OCI-LY7 (cell line): ENCODE measurements around the gene ANKRD11. TPM values are rescaled to one million over a fixed set of nuclear protein-coding genes. Genes with fewer than 3 reads are reported as not detected.

Experiments used
- BruUV-seq: library from RNA; stranded (reverse); fragments of 400-500 nt; replicated peaks from 2 replicates; lab custom pipeline; 2021; lab: Mats Ljungman, UMichigan
- CTCF ChIA-PET: fragments of 300-600 bp; sonication (Branson Sonifier 250); formaldehyde crosslinking; loops from one replicate; lab custom pipeline; 2022; ENCODE audit warnings: antibody characterized with exemption; ENCODE audit not compliant: unreplicated experiment; lab: Charles Lee
- POLR2A ChIA-PET: fragments of 300-600 bp; sonication (Branson Sonifier 250); formaldehyde crosslinking; loops from one replicate; lab custom pipeline; 2022; ENCODE audit warnings: antibody characterized with exemption; lab: Charles Lee
- DNase-seq: peaks from one replicate; pipeline ENCODE4 v3.0.0-alpha.2; 2015; ENCODE audit warnings: low spot score
- H2AFZ ChIP-seq: fragments of 200-600 bp; sonication (generic), shearing (Covaris generic); 2 replicates; pipeline ENCODE4 v1.6.1; 2014; ENCODE audit warnings: mild to moderate bottlenecking, antibody characterized with exemption, low read length, moderate library complexity
- H3K27ac ChIP-seq: fragments of 200-600 bp; sonication (generic); 2 replicates; pipeline ENCODE4 v1.5.1; 2014; ENCODE audit warnings: mixed run types, low read depth, mild to moderate bottlenecking, moderate library complexity, low read length, inconsistent platforms; ENCODE audit not compliant: poor library complexity, severe bottlenecking
- H3K36me3 ChIP-seq: fragments of 200-600 bp; sonication (generic); 2 replicates; pipeline ENCODE4 v1.6.1; 2014; ENCODE audit warnings: mild to moderate bottlenecking, antibody characterized with exemption, low read length, moderate library complexity, mixed read lengths; ENCODE audit not compliant: insufficient read depth
- H3K4me1 ChIP-seq: fragments of 200-600 bp; sonication (generic); 2 replicates; pipeline ENCODE4 v1.5.1; 2014; ENCODE audit warnings: mild to moderate bottlenecking, low read length; ENCODE audit not compliant: insufficient read depth, poor library complexity, severe bottlenecking
- H3K4me2 ChIP-seq: fragments of 200-600 bp; sonication (generic); 2 replicates; pipeline ENCODE4 v1.6.1; 2014; ENCODE audit warnings: mild to moderate bottlenecking, low read length
- H3K4me3 ChIP-seq: fragments of 200-600 bp; sonication (generic); 2 replicates; pipeline ENCODE4 v1.5.1; 2014; ENCODE audit warnings: mild to moderate bottlenecking, low read depth, low read length; ENCODE audit not compliant: poor library complexity, severe bottlenecking
- H3K79me2 ChIP-seq: fragments of 200-600 bp; sonication (generic); 2 replicates; pipeline ENCODE4 v1.6.1; 2016; ENCODE audit warnings: low read depth, mild to moderate bottlenecking, low read length, moderate library complexity, mixed read lengths; ENCODE audit not compliant: insufficient read depth
- H3K9me2 ChIP-seq: fragments of 200-600 bp; sonication (generic); 2 replicates; pipeline ENCODE4 v1.6.1; 2016; ENCODE audit warnings: mild to moderate bottlenecking, low read length, mixed read lengths; ENCODE audit not compliant: insufficient read depth
- H3K9me3 ChIP-seq: fragments of 200-600 bp; sonication (generic); 2 replicates; pipeline ENCODE4 v1.6.1; 2014; ENCODE audit warnings: mild to moderate bottlenecking, mixed run types, low read length, mixed read lengths
- H4K20me1 ChIP-seq: fragments of 200-600 bp; sonication (generic); 2 replicates; pipeline ENCODE4 v1.6.1; 2014; ENCODE audit warnings: mild to moderate bottlenecking, antibody characterized with exemption, low read length, moderate library complexity, mixed read lengths; ENCODE audit not compliant: insufficient read depth
- EZH2phosphoT487 ChIP-seq: fragments of 200-600 bp; sonication (generic); IDR thresholded peaks from 2 replicates; pipeline ENCODE4 v1.6.1; 2018; ENCODE audit warnings: low read depth, borderline replicate concordance, mild to moderate bottlenecking, mixed run types, antibody characterized with exemption, low read length, moderate library complexity, mixed read lengths
- intact Hi-C: fragments of 100-400 bp; cut with micrococcal nuclease; formaldehyde crosslinking; loops from one replicate; pipeline ENCODE4 v1.10.0; 2022; ENCODE audit not compliant: unreplicated experiment
- total RNA-seq, 2 experiments: library from RNA; depleted of rRNA in 1 of 2; stranded (reverse); fragments of >200 nt in 1 of 2; shearing (Covaris generic) in 1 of 2; gene quantifications; 2 replicates each; pipeline ENCODE4 v1.2.3, GENCODE V29; 2014 to 2022
- TF ChIP-seq, protein P1 (sequence below): fragments of 200-600 bp; sonication (generic); conservative IDR thresholded peaks from 2 replicates; pipeline ENCODE4 v1.5.1; 2014; ENCODE audit warnings: mild to moderate bottlenecking, antibody characterized with exemption, low read length, moderate library complexity, mixed read lengths

ANKRD11 gene
- total RNA-seq, 2 experiments from 2014 or later: 89.1 to 251 TPM

DNA sequence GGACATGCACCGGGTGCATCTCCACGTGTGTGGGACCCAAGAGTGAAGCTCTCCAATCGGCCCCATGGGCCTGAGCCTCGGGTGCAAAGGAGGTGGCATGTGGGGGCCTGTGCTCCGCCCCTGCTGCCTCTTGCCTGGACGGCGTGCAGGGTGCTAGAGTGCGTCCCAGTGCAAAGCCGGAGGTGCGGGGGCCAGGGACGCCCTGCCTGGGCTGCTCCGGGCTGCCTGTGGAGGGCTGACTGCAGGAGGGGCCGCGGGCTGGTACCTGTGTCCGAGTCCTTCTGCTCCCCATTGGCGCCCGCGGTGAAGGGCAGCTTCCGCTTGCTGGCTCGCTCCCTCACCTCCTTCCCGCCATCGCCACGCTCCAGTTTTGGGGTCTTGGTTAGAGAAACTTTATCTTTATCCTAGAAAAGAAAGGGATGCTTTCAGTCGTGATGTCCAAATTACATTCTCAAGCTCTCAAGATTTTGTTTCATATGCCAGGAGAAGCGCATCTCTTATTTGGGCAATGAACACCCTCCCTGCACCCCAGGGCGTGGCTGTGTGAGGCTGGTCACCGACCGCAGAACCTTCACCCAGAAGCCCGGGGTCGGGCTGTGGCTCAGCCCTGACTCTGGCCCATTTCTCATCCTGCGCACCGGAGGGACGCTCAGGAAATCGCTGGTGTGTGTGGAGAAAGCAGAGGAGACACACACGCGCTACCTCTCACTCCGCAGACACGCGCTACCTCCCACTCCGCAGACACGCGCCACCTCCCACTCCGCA, 185.2 kb downstream of the ANKRD11 start:
- no TSS peak for BruUV-seq
- Histone ChIP-seq H3K4me1 (peaks cover 11% of the 10 kb centered on the region), H3K36me3 (peaks cover 73% of the 10 kb centered on the region), H3K9me3 (no peaks in the 10 kb centered on the region), H3K79me2 (peaks cover 32% of the 10 kb centered on the region), H3K9me2 (no peaks in the 10 kb centered on the region), H3K4me3 (no peak overlapping the region), H3K4me2 (no peak overlapping the region), H4K20me1 (peaks cover 5% of the 10 kb centered on the region; the same call in 1 of the 2 replicates), H3K27ac (no peak overlapping the region), H2AFZ (no peak overlapping the region)
- TF ChIP-seq EZH2phosphoT487: no peak
- TF ChIP-seq, protein P1, sequence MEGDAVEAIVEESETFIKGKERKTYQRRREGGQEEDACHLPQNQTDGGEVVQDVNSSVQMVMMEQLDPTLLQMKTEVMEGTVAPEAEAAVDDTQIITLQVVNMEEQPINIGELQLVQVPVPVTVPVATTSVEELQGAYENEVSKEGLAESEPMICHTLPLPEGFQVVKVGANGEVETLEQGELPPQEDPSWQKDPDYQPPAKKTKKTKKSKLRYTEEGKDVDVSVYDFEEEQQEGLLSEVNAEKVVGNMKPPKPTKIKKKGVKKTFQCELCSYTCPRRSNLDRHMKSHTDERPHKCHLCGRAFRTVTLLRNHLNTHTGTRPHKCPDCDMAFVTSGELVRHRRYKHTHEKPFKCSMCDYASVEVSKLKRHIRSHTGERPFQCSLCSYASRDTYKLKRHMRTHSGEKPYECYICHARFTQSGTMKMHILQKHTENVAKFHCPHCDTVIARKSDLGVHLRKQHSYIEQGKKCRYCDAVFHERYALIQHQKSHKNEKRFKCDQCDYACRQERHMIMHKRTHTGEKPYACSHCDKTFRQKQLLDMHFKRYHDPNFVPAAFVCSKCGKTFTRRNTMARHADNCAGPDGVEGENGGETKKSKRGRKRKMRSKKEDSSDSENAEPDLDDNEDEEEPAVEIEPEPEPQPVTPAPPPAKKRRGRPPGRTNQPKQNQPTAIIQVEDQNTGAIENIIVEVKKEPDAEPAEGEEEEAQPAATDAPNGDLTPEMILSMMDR: no peak
- DNase-seq: no peak
- POLR2A ChIA-PET: interaction anchor here (0.7 kb wide), 1 partner anchor 12 kb away, joined by 3 read pairs; no protein-coding TSS in a partner anchor
- intact Hi-C loops: no loop called here
- CTCF ChIA-PET: no interaction called here

DNA sequence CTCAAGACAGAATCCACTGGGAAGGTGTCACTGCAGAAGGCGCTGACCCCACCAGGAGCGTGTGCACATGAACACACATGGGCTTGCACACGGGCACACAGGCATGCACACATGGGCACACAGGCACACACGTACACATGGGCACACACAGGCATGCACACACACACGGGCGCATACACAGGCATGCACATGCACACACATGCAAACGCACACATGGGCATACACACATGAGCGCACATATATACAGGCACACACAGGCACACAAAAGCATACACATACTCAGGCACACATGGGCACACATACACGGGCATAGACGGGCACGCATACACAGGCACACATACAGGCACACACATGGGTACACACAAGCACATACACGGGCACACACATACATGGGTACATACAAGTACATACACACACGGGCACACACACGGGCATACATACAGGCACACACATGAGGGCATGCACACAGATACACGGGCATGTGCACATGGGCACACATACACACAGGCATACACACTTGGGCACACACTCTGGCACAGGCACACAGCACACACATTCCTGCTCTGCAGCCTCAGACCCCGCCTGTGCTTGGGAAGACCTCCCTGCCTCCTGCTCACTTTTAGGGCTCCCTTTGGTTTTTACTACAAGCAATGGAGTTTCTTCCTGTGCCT, 186.0 kb downstream of the ANKRD11 start:
- no peak for DNase-seq
- H3K9me2 ChIP-seq: no peaks in the 10 kb centered on the region
- CTCF ChIA-PET: no interaction called here
- POLR2A ChIA-PET: no interaction called here
- no peak overlapping the region for H3K27ac ChIP-seq
- H3K4me3 ChIP-seq: no peak overlapping the region
- H3K4me2 ChIP-seq: no peak overlapping the region
- no peaks in the 10 kb centered on the region for H3K9me3 ChIP-seq
- BruUV-seq: no TSS peak
- peaks cover 11% of the 10 kb centered on the region for H3K4me1 ChIP-seq
- H3K79me2 ChIP-seq: peaks cover 24% of the 10 kb centered on the region
- no peak for TF ChIP-seq EZH2phosphoT487
- TF ChIP-seq, protein P1: no peak
- peaks cover 5% of the 10 kb centered on the region; the same call in 1 of the 2 replicates for H4K20me1 ChIP-seq
- intact Hi-C loops: no loop called here
- no peak overlapping the region for H2AFZ ChIP-seq
- peaks cover 65% of the 10 kb centered on the region for H3K36me3 ChIP-seq
